NCI-H524 (cell line): ENCODE measurements around the gene HERC3.

Experiments
- DNase-seq, 2 experiments: peaks; one replicate each; lab custom pipeline; 2025; lab: John Stamatoyannopoulos, UW

The HERC3 gene

GRCh38 chr4:88746206-88746605 lies 153.9 kb downstream of the HERC3 start:
- no peak for DNase-seq

GRCh38 chr4:88747351-88747750 lies 155.1 kb downstream of the HERC3 start:
- no peak for DNase-seq

- no peak for DNase-seq
These were observed 158.1 kb downstream of the HERC3 start for GRCh38 chr4:88750369-88750768.

- DNase-seq, result no peak
These were observed 159.2 kb downstream of the HERC3 start for GRCh38 chr4:88751258-88752075.

- DNase-seq, result no peak
These were observed 159.8 kb downstream of the HERC3 start for GRCh38 chr4:88752076-88752463.

- no peak for DNase-seq
These were observed 160.5 kb downstream of the HERC3 start for GRCh38 chr4:88752754-88753153.

GRCh38 chr4:88753658-88754571 lies 161.6 kb downstream of the HERC3 start:
- no peak for DNase-seq

- no peak for DNase-seq
These were observed 162.5 kb downstream of the HERC3 start for GRCh38 chr4:88754796-88755195.

- no peak for DNase-seq
These were observed 163.2 kb downstream of the HERC3 start for GRCh38 chr4:88755454-88755853.

GRCh38 chr4:88756149-88756548 lies 163.9 kb downstream of the HERC3 start:
- no peak for DNase-seq

- DNase-seq, result no peak
These were observed 164.8 kb downstream of the HERC3 start for GRCh38 chr4:88757067-88757466.

GRCh38 chr4:88757776-88758175 lies 165.5 kb downstream of the HERC3 start:
- DNase-seq, result no peak
